Endodermal cell (in vitro differentiated cells): ENCODE results near the gene PBX4. TPM values are rescaled to one million over a fixed set of nuclear protein-coding genes. Genes with fewer than 3 reads are reported as not detected.

Source experiments
- DNase-seq: peaks from one replicate; pipeline ENCODE4 v3.0.0-alpha.2; 2017
- H3K27ac ChIP-seq: 2 replicates; pipeline ENCODE4 v1.5.1; 2013; ENCODE audit warnings: mild to moderate bottlenecking, low read depth, low read length, moderate library complexity
- H3K27me3 ChIP-seq: 2 replicates; pipeline ENCODE4 v1.6.1; 2013; ENCODE audit warnings: mild to moderate bottlenecking, low read length, moderate library complexity; ENCODE audit not compliant: insufficient read depth, control insufficient read depth, poor library complexity, severe bottlenecking
- H3K36me3 ChIP-seq: 2 replicates; pipeline ENCODE4 v1.7.0; 2013; ENCODE audit warnings: mild to moderate bottlenecking, low read length, moderate library complexity; ENCODE audit not compliant: control insufficient read depth, insufficient read depth
- H3K4me1 ChIP-seq: one replicate; pipeline ENCODE4 v1.7.0; 2013; ENCODE audit warnings: low read length; ENCODE audit not compliant: control insufficient read depth, insufficient read depth
- H3K4me3 ChIP-seq: 2 replicates; pipeline ENCODE4 v1.5.1; 2013; ENCODE audit warnings: mild to moderate bottlenecking, low read length, moderate library complexity
- H3K9ac ChIP-seq: 2 replicates; pipeline ENCODE4 v1.6.1; 2013; ENCODE audit warnings: mild to moderate bottlenecking, low read length, moderate library complexity; ENCODE audit not compliant: poor library complexity, severe bottlenecking; ENCODE audit errors: extremely low read depth
- H3K9me3 ChIP-seq: 2 replicates; pipeline ENCODE4 v1.6.1; 2013; ENCODE audit warnings: mild to moderate bottlenecking, low read length, moderate library complexity; ENCODE audit not compliant: control insufficient read depth
- H3K27ac Mint-ChIP-seq: 2 replicates; pipeline ENCODE4 v1.8.0; 2020; ENCODE audit warnings: mixed read lengths
- H3K27me3 Mint-ChIP-seq: 2 replicates; pipeline ENCODE4 v1.8.0; 2021; ENCODE audit warnings: mild to moderate bottlenecking, mixed read lengths; ENCODE audit not compliant: insufficient read depth
- H3K36me3 Mint-ChIP-seq: 2 replicates; pipeline ENCODE4 v1.8.0; 2020; ENCODE audit warnings: low read depth, mixed read lengths
- H3K4me1 Mint-ChIP-seq: 2 replicates; pipeline ENCODE4 v1.8.0; 2020; ENCODE audit warnings: mixed read lengths
- H3K4me3 Mint-ChIP-seq: 2 replicates; pipeline ENCODE4 v1.8.0; 2020; ENCODE audit warnings: mild to moderate bottlenecking, moderate library complexity, mixed read lengths
- H3K9me3 Mint-ChIP-seq: 2 replicates; pipeline ENCODE4 v1.8.0; 2020; ENCODE audit warnings: mild to moderate bottlenecking, mixed read lengths
- WGBS, 2 experiments: methylation state at CpG; one replicate each; pipeline versions ENCODE4 v1.1.5 to v1.1.7; 2013; ENCODE audit warnings: missing lambda C conversion rate in 2 of 2, mixed read lengths in 1 of 2; ENCODE audit not compliant: insufficient coverage in 1 of 2, insufficient read length in 1 of 2; 5-methylcytosine and 5-hydroxymethylcytosine counted together
- total RNA-seq, 2 donors: library from RNA; stranded (reverse); fragmentation: NEBNext Ultra II Directional in 1 of 2; extraction: Animal tissue kit (Norgen Biotek cat#: 25700) in 1 of 2; gene quantifications; 2 replicates in 1 of 2; 3 replicates in 1 of 2; pipeline ENCODE4 v1.2.1, GENCODE V29; 2021
- TF ChIP-seq, protein P1 (sequence below): fragments of 200-600 bp; sonication (generic); conservative IDR thresholded peaks from 2 replicates; pipeline ENCODE4 v1.5.0; 2021; ENCODE audit warnings: antibody characterized with exemption, mild to moderate bottlenecking

PBX4 gene
- total RNA-seq, 2 donors from 2014 or later, result 4.1 to 8.6 TPM

DNA sequence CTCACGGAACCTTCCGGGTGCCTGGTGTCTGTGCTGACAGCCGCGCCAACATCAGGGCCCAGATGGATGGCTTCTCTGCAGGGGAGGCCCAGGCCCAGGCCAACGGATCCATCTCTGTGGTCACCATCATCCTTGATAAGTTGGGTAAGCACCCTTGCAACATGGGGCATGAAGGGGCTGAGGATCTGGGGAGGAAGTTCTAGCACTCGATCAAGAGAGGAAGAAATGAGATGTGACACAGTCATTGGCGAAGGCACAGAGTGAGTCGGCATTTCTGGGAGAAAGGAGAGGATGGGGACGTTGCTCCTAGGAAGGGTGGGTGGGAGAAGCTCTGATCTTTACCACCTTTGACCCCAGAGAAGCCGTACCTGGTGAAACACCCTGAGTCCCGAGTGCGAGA lies 76.0 kb downstream of the PBX4 start:
- Histone ChIP-seq H3K4me3 (no peak overlapping the region), H3K9ac (no peak overlapping the region), H3K27me3 (no peaks in the 10 kb centered on the region), H3K36me3 (no peaks in the 10 kb centered on the region), H3K27ac (no peak overlapping the region), H3K9me3 (no peaks in the 10 kb centered on the region), H3K4me1 (no peaks in the 10 kb centered on the region)
- H3K27ac Mint-ChIP-seq, result no peak overlapping the region
- TF ChIP-seq, protein P1, sequence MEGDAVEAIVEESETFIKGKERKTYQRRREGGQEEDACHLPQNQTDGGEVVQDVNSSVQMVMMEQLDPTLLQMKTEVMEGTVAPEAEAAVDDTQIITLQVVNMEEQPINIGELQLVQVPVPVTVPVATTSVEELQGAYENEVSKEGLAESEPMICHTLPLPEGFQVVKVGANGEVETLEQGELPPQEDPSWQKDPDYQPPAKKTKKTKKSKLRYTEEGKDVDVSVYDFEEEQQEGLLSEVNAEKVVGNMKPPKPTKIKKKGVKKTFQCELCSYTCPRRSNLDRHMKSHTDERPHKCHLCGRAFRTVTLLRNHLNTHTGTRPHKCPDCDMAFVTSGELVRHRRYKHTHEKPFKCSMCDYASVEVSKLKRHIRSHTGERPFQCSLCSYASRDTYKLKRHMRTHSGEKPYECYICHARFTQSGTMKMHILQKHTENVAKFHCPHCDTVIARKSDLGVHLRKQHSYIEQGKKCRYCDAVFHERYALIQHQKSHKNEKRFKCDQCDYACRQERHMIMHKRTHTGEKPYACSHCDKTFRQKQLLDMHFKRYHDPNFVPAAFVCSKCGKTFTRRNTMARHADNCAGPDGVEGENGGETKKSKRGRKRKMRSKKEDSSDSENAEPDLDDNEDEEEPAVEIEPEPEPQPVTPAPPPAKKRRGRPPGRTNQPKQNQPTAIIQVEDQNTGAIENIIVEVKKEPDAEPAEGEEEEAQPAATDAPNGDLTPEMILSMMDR, result no peak
- H3K9me3 Mint-ChIP-seq, result no peaks in the 10 kb centered on the region
- H3K27me3 Mint-ChIP-seq, result peaks cover 40% of the 10 kb centered on the region
- H3K36me3 Mint-ChIP-seq, result no peaks in the 10 kb centered on the region
- H3K4me3 Mint-ChIP-seq, result no peak overlapping the region
- no peak for DNase-seq
- WGBS, 2 experiments, result 95 to 97% methylated on average over 10 to 12 of the region's 12 CpGs
- peaks cover 2% of the 10 kb centered on the region for H3K4me1 Mint-ChIP-seq

DNA sequence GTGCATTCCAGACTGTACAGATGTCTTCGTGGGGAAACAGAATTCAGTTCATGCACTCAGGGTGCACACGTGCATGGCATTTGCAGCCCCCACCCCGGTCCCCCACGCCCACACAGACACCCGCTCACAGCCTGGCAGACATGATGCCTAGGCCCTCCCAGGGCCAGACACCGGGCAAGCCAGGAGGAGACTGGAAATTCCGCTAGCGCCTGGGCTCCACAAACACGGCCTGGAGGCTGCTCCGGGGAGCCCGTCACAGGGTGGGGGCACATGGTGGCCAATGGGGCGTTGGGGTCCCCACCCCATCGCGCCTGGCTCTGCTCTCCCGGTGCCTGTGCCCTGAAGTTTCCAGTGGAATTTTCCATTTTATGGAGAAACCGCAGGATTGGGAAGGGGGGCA lies 76.9 kb downstream of the PBX4 start:
- Histone ChIP-seq H3K9ac (no peak overlapping the region), H3K9me3 (no peaks in the 10 kb centered on the region), H3K36me3 (no peaks in the 10 kb centered on the region), H3K4me3 (no peak overlapping the region), H3K27ac (no peak overlapping the region), H3K27me3 (no peaks in the 10 kb centered on the region), H3K4me1 (no peaks in the 10 kb centered on the region)
- H3K4me3 Mint-ChIP-seq, result no peak overlapping the region
- WGBS, 2 experiments, result 93 to 94% methylated on average over 15 to 16 of the region's 16 CpGs
- H3K27ac Mint-ChIP-seq, result no peak overlapping the region
- TF ChIP-seq, protein P1, result no peak
- no peaks in the 10 kb centered on the region for H3K9me3 Mint-ChIP-seq
- peaks cover 49% of the 10 kb centered on the region for H3K27me3 Mint-ChIP-seq
- peaks cover 2% of the 10 kb centered on the region for H3K4me1 Mint-ChIP-seq
- H3K36me3 Mint-ChIP-seq, result no peaks in the 10 kb centered on the region
- no peak for DNase-seq

DNA sequence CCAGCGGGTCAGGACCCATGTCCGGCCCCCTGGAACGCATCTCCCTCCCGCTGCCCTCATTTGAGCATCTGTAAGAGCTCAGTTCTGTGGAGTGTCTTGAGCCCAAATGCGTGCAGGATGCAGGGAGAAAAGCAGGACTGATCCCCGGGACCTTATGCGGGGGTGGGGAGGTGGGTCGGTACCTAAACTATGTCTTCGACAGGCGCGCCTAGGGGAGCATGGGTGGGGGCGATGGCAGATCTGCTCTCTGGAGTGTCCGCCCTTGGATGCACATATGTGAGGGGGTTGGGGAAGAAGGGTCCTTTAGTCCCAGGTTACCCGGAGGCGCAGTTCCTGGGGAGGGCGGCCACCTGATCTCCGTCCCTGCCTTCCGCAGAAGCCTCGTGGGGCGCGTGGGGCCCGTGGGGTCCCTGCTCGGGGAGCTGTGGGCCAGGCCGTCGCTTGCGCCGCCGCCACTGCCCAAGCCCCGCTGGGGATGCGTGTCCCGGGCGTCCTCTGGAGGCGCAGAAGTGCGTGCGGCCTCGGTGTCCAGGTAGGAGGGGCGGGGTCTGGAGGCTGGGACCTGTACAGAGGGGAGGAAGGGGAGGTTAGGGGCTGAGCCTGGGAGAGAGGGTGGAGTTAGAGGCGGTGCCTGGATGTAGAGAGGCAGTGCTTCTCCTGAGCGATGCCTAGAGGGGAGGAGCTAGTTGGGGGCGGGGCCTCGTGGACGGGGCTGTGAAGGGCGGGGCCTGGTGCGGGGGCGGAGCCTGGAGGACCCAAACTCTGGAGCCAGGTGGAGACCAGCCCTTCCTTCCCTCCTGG lies 77.6 kb downstream of the PBX4 start:
- Mint-ChIP-seq H3K4me1 (peaks cover 2% of the 10 kb centered on the region), H3K27ac (no peak overlapping the region), H3K36me3 (no peaks in the 10 kb centered on the region), H3K4me3 (peak overlapping the region; percentile 37), H3K27me3 (peaks cover 55% of the 10 kb centered on the region), H3K9me3 (no peaks in the 10 kb centered on the region)
- no peaks in the 10 kb centered on the region for H3K36me3 ChIP-seq
- no peaks in the 10 kb centered on the region for H3K4me1 ChIP-seq
- H3K9ac ChIP-seq, result no peak overlapping the region
- peak; percentile 97 for DNase-seq
- H3K27me3 ChIP-seq, result no peaks in the 10 kb centered on the region
- TF ChIP-seq, protein P1, result no peak
- WGBS, 2 experiments, result 72 to 90% methylated on average over 26 to 45 of the region's 45 CpGs
- H3K9me3 ChIP-seq, result no peaks in the 10 kb centered on the region
- H3K4me3 ChIP-seq, result no peak overlapping the region
- no peak overlapping the region for H3K27ac ChIP-seq
